Endothelial cell of umbilical vein (primary cell): ENCODE data around the gene LRRC14B. TPM values are rescaled to one million over a fixed set of nuclear protein-coding genes. Genes with fewer than 3 reads are reported as not detected.

Experiments
- BruUV-seq: library from RNA; stranded (reverse); fragments of 400-500 nt; replicated peaks from 2 replicates; lab custom pipeline; 2021; lab: Mats Ljungman, UMichigan
- CTCF ChIA-PET: fragments of 300-600, 350-600 bp; sonication (Branson Sonifier 250); formaldehyde crosslinking; loops from one replicate; lab custom pipeline; 2021; ENCODE audit warnings: antibody characterized with exemption, inconsistent platforms; lab: Charles Lee
- POLR2A ChIA-PET: fragments of 300-600, 350-600 bp; sonication (Branson Sonifier 250); formaldehyde crosslinking; loops from one replicate; lab custom pipeline; 2021; ENCODE audit warnings: antibody characterized with exemption, inconsistent platforms; lab: Charles Lee
- DNase-seq: peaks from one replicate; pipeline ENCODE4 v3.0.0-alpha.2; 2011; ENCODE audit warnings: low read depth, low spot score
- FAIRE-seq: peaks from 2 replicates; lab custom pipeline; 2011; peaks lifted over from hg19 to GRCh38; lab: Jason Lieb, UNC
- H2AFZ ChIP-seq: 2 replicates; pipeline ENCODE4 v1.6.0; 2012; ENCODE audit warnings: low read depth, low read length, control low read depth, inconsistent platforms
- H3K27ac ChIP-seq: 2 replicates; pipeline ENCODE4 v1.5.1; 2011; ENCODE audit warnings: low read depth, mild to moderate bottlenecking, control low read depth, low read length, moderate library complexity; ENCODE audit not compliant: insufficient read depth
- H3K27me3 ChIP-seq, 2 experiments: 2 replicates each; pipeline versions ENCODE4 v1.6.0 to v1.6.1; 2011; ENCODE audit warnings: low read length in 2 of 2, mixed read lengths in 1 of 2; ENCODE audit not compliant: control insufficient read depth in 2 of 2, insufficient read depth in 2 of 2
- H3K36me3 ChIP-seq, 2 experiments: 2 replicates in 1 of 2; 3 replicates in 1 of 2; pipeline ENCODE4 v1.5.1; 2011; ENCODE audit warnings: low read length in 2 of 2, mild to moderate bottlenecking in 1 of 2, moderate library complexity in 1 of 2; ENCODE audit not compliant: control insufficient read depth in 2 of 2, insufficient read depth in 2 of 2; ENCODE audit errors: extremely low read depth in 1 of 2
- H3K4me1 ChIP-seq: 3 replicates; pipeline ENCODE4 v1.5.1; 2011; ENCODE audit warnings: mild to moderate bottlenecking, low read length; ENCODE audit not compliant: control insufficient read depth, insufficient read depth; ENCODE audit errors: extremely low read depth
- H3K4me2 ChIP-seq: 2 replicates; pipeline ENCODE4 v1.6.1; 2011; ENCODE audit warnings: low read length, control low read depth, mixed read lengths; ENCODE audit not compliant: insufficient read depth
- H3K4me3 ChIP-seq, 3 experiments: fragments of 200-600 bp in 1 of 3; sonication (generic), shearing (Covaris generic) in 1 of 3; replicated peaks in 1 of 3; 2 replicates each; pipeline ENCODE4 v1.5.1; 2011 to 2016; ENCODE audit warnings: control low read depth in 3 of 3, low read length in 3 of 3, mild to moderate bottlenecking in 2 of 3, inconsistent platforms in 1 of 3, low read depth in 1 of 3, moderate library complexity in 1 of 3; ENCODE audit not compliant: insufficient read depth in 1 of 3
- H3K79me2 ChIP-seq: 2 replicates; pipeline ENCODE4 v1.6.0; 2012; ENCODE audit warnings: low read length, inconsistent platforms; ENCODE audit not compliant: control insufficient read depth, insufficient read depth
- H3K9ac ChIP-seq: replicated peaks from 2 replicates; pipeline ENCODE3; 2011; ENCODE audit warnings: low read length, control low read depth; ENCODE audit not compliant: insufficient read depth; ENCODE audit errors: extremely low read depth
- H3K9me1 ChIP-seq: replicated peaks from 3 replicates; pipeline ENCODE4 v1.6.0; 2011; ENCODE audit warnings: mild to moderate bottlenecking, low read length; ENCODE audit not compliant: control insufficient read depth, insufficient read depth; ENCODE audit errors: extremely low read depth
- H3K9me3 ChIP-seq: replicated peaks from 2 replicates; pipeline ENCODE4 v1.5.1; 2012; ENCODE audit warnings: low read length, inconsistent platforms; ENCODE audit not compliant: control insufficient read depth, insufficient read depth
- H4K20me1 ChIP-seq: replicated peaks from 2 replicates; pipeline ENCODE3; 2011; ENCODE audit warnings: mild to moderate bottlenecking, low read length; ENCODE audit not compliant: control insufficient read depth, insufficient read depth; ENCODE audit errors: extremely low read depth
- CTCF ChIP-seq, 2 donors: IDR thresholded peaks; 1 replicate in 1 of 2; 2 replicates in 1 of 2; pipeline ENCODE4 v1.5.1; 2011; ENCODE audit warnings: low read length in 2 of 2, mild to moderate bottlenecking in 2 of 2, moderate library complexity in 2 of 2, control low read depth in 1 of 2, inconsistent platforms in 1 of 2, low read depth in 1 of 2; ENCODE audit not compliant: insufficient read depth in 1 of 2; ENCODE audit errors: extremely low read depth in 1 of 2
- EZH2 ChIP-seq: IDR thresholded peaks from 2 replicates; pipeline ENCODE4 v1.6.1; 2012; ENCODE audit warnings: borderline replicate concordance, low read depth, mild to moderate bottlenecking, moderate library complexity, low read length, inconsistent platforms; ENCODE audit not compliant: severe bottlenecking
- FOS ChIP-seq: IDR thresholded peaks from 2 replicates; pipeline ENCODE4 v1.6.1; 2011; ENCODE audit warnings: mild to moderate bottlenecking, low read length, moderate library complexity, borderline replicate concordance; ENCODE audit not compliant: insufficient read depth
- GATA2 ChIP-seq: IDR thresholded peaks from 2 replicates; pipeline ENCODE4 v1.7.0; 2011; ENCODE audit warnings: low read depth, mild to moderate bottlenecking, moderate library complexity, mixed read lengths, low read length; ENCODE audit not compliant: insufficient read length, insufficient read depth
- JUN ChIP-seq: IDR thresholded peaks from 2 replicates; pipeline ENCODE4 v1.6.1; 2011; ENCODE audit warnings: borderline replicate concordance, low read depth; ENCODE audit not compliant: insufficient read length, insufficient read depth
- MAX ChIP-seq: IDR thresholded peaks from 2 replicates; pipeline ENCODE4 v1.6.1; 2011; ENCODE audit not compliant: insufficient read depth, insufficient read length
- MYC ChIP-seq: IDR thresholded peaks from one replicate; pipeline ENCODE4 v1.6.1; 2011; ENCODE audit warnings: mild to moderate bottlenecking, low read depth, low read length
- POLR2A ChIP-seq: IDR thresholded peaks from 2 replicates; pipeline ENCODE4 v1.6.1; 2012; ENCODE audit warnings: low read depth, mild to moderate bottlenecking, control low read depth, low read length
- POLR2AphosphoS5 ChIP-seq: IDR thresholded peaks from 2 replicates; pipeline ENCODE4 v1.6.1; 2012; ENCODE audit warnings: low read depth, mild to moderate bottlenecking, control low read depth, low read length, moderate library complexity; ENCODE audit not compliant: insufficient read depth
- dilution Hi-C: fragments of 300-500 bp; cut with MboI; formaldehyde crosslinking; loops from one replicate; pipeline ENCODE4 v1.15.0; 2019; ENCODE audit warnings: low sequenced_read_pairs; ENCODE audit not compliant: extremely low pct_ligation_motif_present
- intact Hi-C: fragments of 100-400 bp; cut with micrococcal nuclease; formaldehyde crosslinking; loops from one replicate; pipeline ENCODE4 v1.10.0; 2022
- polyA plus RNA-seq, 4 experiments: library from polyadenylated mRNA; depleted of rRNA in 3 of 4; stranded (reverse) in 3 of 4; unstranded in 1 of 4; fragments of >200 nt; gene quantifications; 2 replicates each; pipeline versions ENCODE4 v1.2.1 to v1.2.3, GENCODE V29; 2011 to 2012; ENCODE audit warnings: missing spikeins in 1 of 4
- total RNA-seq: library from RNA; stranded (reverse); gene quantifications from 2 replicates; pipeline ENCODE4 v1.2.3, GENCODE V29; 2021

LRRC14B gene
- total and polyA plus RNA-seq, 2 donors (not counting 3 experiments of a cell fraction or from before 2014, with no cell fraction given): not detected

- Histone ChIP-seq H2AFZ (no peak overlapping the region), H3K4me1 (no peaks in the 10 kb centered on the region), H3K9ac (no peak overlapping the region), H3K4me2 (no peak overlapping the region), H4K20me1 (no peaks in the 10 kb centered on the region), H3K9me1 (no peaks in the 10 kb centered on the region), H3K27ac (no peak overlapping the region), H3K79me2 (no peaks in the 10 kb centered on the region), H3K4me3 (no peak overlapping the region), H3K36me3 (no peaks in the 10 kb centered on the region), H3K27me3 (peaks cover 8 to 10% of the 10 kb centered on the region in 2 experiments), H3K9me3 (no peaks in the 10 kb centered on the region)
- no peak for FAIRE-seq
- ChIA-PET CTCF (interaction anchor here (1.5 kb wide), 1 partner anchor 9 kb away, joined by 6 read pairs; no protein-coding TSS in a partner anchor), POLR2A (no interaction called here)
- dilution Hi-C loops (no loop called here), intact Hi-C loops (no loop called here)
- no peak for DNase-seq
- TF ChIP-seq MAX (no peak), EZH2 (no peak), MYC (no peak), POLR2AphosphoS5 (no peak), FOS (no peak), GATA2 (no peak), JUN (no peak), POLR2A (no peak), CTCF (IDR thresholded peaks at IDR 0.05; ENCODE audit: extremely low read depth in 1 of 2, insufficient read depth in 1 of 2, low read depth in 1 of 2, low read length in 2 of 2) (no peak)
- BruUV-seq: no TSS peak
Measured at GRCh38 chr5:179401-179800, 11.9 kb upstream of the LRRC14B start.
